Loucy (cell line): Measurements from ENCODE around the gene NBAS.

ENCODE experiments used
- EZH2phosphoT487 ChIP-seq: fragments of 200-600 bp; IDR thresholded peaks from 2 replicates; pipeline ENCODE4 v1.6.1; 2018; ENCODE audit warnings: antibody characterized with exemption, mild to moderate bottlenecking, moderate library complexity, borderline replicate concordance
- TF ChIP-seq, protein P1 (sequence below): fragments of 200-600 bp; sonication (generic); conservative IDR thresholded peaks from 2 replicates; pipeline ENCODE4 v1.5.1; 2014; ENCODE audit warnings: mild to moderate bottlenecking, antibody characterized with exemption, low read length

DNA sequence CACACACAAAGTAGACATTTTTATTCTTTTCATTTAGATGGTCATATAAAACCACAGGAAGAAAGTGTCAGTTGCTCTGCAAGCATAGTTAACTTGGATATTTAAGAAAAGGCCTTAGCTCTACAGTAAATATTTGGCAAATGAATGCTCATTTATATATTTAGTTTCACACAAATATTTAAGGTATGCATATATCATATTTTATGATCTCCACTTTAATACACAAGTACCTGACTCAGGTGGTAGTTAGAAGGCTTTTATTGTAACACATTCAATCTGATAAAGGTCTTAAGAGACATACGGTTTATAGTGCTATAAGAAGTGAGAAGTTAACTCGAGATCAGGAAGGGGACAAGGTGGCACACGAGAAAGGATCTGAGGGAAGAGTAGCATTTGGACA is 363.1 kb downstream of the NBAS start:
- TF ChIP-seq EZH2phosphoT487 = no peak
- TF ChIP-seq, protein P1, sequence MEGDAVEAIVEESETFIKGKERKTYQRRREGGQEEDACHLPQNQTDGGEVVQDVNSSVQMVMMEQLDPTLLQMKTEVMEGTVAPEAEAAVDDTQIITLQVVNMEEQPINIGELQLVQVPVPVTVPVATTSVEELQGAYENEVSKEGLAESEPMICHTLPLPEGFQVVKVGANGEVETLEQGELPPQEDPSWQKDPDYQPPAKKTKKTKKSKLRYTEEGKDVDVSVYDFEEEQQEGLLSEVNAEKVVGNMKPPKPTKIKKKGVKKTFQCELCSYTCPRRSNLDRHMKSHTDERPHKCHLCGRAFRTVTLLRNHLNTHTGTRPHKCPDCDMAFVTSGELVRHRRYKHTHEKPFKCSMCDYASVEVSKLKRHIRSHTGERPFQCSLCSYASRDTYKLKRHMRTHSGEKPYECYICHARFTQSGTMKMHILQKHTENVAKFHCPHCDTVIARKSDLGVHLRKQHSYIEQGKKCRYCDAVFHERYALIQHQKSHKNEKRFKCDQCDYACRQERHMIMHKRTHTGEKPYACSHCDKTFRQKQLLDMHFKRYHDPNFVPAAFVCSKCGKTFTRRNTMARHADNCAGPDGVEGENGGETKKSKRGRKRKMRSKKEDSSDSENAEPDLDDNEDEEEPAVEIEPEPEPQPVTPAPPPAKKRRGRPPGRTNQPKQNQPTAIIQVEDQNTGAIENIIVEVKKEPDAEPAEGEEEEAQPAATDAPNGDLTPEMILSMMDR = no peak
